ENCODE results near the gene RXFP2.

The RXFP2 gene

GRCh38 chr13:31826521-31826920, 87.2 kb downstream of the RXFP2 start:
- DNase-seq (ENCODE audit: low read depth in 2 of 2), result no peak

- no peak for DNase-seq (ENCODE audit: low read depth in 2 of 2)
Measured at GRCh38 chr13:31827707-31828106, 88.4 kb downstream of the RXFP2 start.

DNA sequence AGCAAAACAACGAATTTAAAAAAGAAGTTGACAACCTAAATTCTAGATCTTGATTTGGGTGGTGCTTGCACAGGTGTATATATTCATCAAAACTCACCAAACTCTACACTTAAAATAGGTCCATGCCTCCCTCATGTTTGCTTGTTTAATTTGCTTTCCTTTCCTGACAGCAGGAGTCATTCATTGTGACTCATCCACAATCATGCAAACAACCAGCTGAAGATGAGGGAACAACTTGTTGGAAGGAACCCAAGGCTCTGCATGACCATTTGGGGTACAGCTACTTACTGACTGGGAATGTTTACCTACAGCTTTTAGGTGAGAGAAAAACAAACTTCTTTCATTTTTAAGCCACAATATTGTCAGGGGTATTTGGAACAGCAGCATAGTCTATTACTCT, 96.6 kb downstream of the RXFP2 start:
- no peak for DNase-seq (ENCODE audit: low read depth in 2 of 2)

- no peak for DNase-seq (ENCODE audit: low read depth in 2 of 2)
Measured at GRCh38 chr13:31843044-31843443, 103.7 kb downstream of the RXFP2 start.

DNA sequence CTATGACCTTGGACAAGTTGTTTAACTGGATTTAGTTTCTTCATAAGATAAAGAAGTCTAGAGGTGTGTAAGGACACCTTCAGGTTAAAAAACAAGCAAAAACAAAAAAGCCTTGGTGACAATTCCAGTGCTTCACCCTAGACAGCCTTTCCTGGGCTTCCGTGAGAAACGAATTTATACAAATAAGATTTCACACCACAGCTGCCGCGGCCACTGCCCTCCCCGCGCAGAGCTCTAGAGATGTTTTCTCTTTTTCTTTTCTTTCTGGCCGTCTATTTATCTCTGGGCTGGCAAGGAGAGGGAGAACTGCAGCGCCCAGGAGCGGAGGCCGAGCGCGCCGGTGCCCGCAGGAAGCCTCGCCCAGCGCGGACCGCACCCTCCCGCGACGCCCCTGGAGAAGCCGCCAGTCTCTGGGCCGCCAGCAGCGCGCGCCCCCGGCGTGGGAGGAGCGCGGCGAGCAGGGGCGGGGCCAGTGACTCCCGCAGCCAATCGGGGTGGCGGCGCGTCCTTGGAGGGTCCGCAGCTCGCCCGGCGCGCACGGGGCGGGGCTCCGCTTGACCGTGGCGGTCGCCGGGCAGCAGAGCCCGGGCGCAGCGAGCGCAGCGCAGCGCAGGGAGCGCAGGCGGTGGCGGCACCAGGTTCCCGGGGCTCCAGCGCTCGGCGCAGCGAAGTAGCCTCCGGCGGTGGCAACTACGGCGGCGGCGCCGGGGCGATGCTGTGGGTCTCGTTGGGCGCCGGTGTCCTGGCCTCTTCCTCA, 107.0 kb downstream of the RXFP2 start:
- DNase-seq (ENCODE audit: low read depth in 2 of 2), result peak; percentile 27 to 65

GRCh38 chr13:31846961-31847752, 107.8 kb downstream of the RXFP2 start:
- no peak for DNase-seq (ENCODE audit: low read depth in 2 of 2)

- DNase-seq (ENCODE audit: low read depth in 2 of 2), result no peak
Measured at GRCh38 chr13:31848621-31849020, 109.3 kb downstream of the RXFP2 start.

DNA sequence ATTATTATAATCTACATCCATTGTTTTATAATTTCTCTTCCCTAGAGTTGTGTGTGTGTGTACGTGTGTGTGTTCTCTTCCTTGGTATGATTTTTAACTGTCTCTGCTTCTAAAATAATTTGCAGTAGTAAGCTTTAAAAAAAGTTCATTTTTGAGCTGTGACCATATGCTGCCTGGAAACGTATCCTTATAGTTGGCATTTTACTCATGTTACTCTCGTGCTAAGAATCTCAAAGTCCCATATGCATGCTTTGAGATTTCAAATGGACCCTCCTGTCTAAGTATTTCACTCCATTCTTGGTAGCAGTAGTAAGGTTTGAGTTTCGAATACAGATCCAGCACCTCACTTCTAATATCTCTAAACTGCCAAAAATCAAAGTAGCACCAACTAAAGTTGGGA, 109.9 kb downstream of the RXFP2 start:
- DNase-seq (ENCODE audit: low read depth in 2 of 2), result no peak

- no peak for DNase-seq (ENCODE audit: low read depth in 2 of 2)
Measured at GRCh38 chr13:31850041-31850555, 110.8 kb downstream of the RXFP2 start.

- no peak for DNase-seq (ENCODE audit: low read depth in 2 of 2)
Measured at GRCh38 chr13:31851216-31851615, 111.9 kb downstream of the RXFP2 start.
